IPS-NIHi7 (cell line): ENCODE results near the gene CEP192.

Source experiments
- DNase-seq: peaks from one replicate; pipeline ENCODE4 v3.0.0; 2012; ENCODE audit warnings: mixed read lengths; ENCODE audit errors: extremely low spot score

Gene CEP192

GRCh38 chr18:13141209-13141608 lies 150.0 kb downstream of the CEP192 start:
- no peak for DNase-seq

GRCh38 chr18:13145636-13146190 lies 154.6 kb downstream of the CEP192 start:
- no peak for DNase-seq

- no peak for DNase-seq
Observed at GRCh38 chr18:13147130-13147529, 156.0 kb downstream of the CEP192 start.

GRCh38 chr18:13151656-13152055 lies 160.5 kb downstream of the CEP192 start:
- DNase-seq = no peak

GRCh38 chr18:13158428-13158827 lies 167.3 kb downstream of the CEP192 start:
- no peak for DNase-seq

- peak; percentile 81 for DNase-seq
Observed at GRCh38 chr18:13159579-13159978, 168.4 kb downstream of the CEP192 start.

- peak; percentile 4 for DNase-seq
Observed at GRCh38 chr18:13161276-13161899, 170.2 kb downstream of the CEP192 start.

GRCh38 chr18:13163167-13163927 lies 172.2 kb downstream of the CEP192 start:
- DNase-seq = peak; percentile 4

GRCh38 chr18:13164406-13164805 lies 173.2 kb downstream of the CEP192 start:
- peak; percentile 8 for DNase-seq

- no peak for DNase-seq
Observed at GRCh38 chr18:13165636-13166423, 174.7 kb downstream of the CEP192 start.

GRCh38 chr18:13173578-13174145 lies 182.5 kb downstream of the CEP192 start:
- no peak for DNase-seq
